Osteoblast (primary cell): ENCODE measurements around the gene TSPAN11. TPM values are rescaled to one million over a fixed set of nuclear protein-coding genes. Genes with fewer than 3 reads are reported as not detected.
A peak's percentile ranks its signal among the peaks of the same experiment; 100 is the strongest.

Experiments
- DNase-seq: peaks from one replicate; pipeline ENCODE4 v3.0.0; 2011; ENCODE audit warnings: low spot score, mixed read lengths; ENCODE audit not compliant: insufficient read length; ENCODE audit errors: missing footprints
- H2AFZ ChIP-seq: 2 replicates; pipeline ENCODE4 v1.6.0; 2011; ENCODE audit warnings: mild to moderate bottlenecking, low read length
- H3K27ac ChIP-seq: 2 replicates; pipeline ENCODE4 v1.5.1; 2011; ENCODE audit warnings: mild to moderate bottlenecking, low read depth, low read length, moderate library complexity
- H3K27me3 ChIP-seq: 2 replicates; pipeline ENCODE4 v1.6.0; 2012; ENCODE audit warnings: mild to moderate bottlenecking, control low read depth, inconsistent platforms, low read length, moderate library complexity; ENCODE audit not compliant: insufficient read depth
- H3K36me3 ChIP-seq: 2 replicates; pipeline ENCODE4 v1.5.1; 2011; ENCODE audit warnings: mild to moderate bottlenecking, low read length, control low read depth, moderate library complexity; ENCODE audit not compliant: insufficient read depth
- H3K4me1 ChIP-seq: 2 replicates; pipeline ENCODE4 v1.5.1; 2011; ENCODE audit warnings: mild to moderate bottlenecking, low read length, control low read depth, moderate library complexity; ENCODE audit not compliant: insufficient read depth
- H3K4me2 ChIP-seq: 2 replicates; pipeline ENCODE4 v1.6.0; 2011; ENCODE audit warnings: mild to moderate bottlenecking, low read length; ENCODE audit not compliant: insufficient read depth
- H3K4me3 ChIP-seq: fragments of 200-600 bp; sonication (generic); 3 replicates; pipeline ENCODE4 v1.5.1; 2012; ENCODE audit warnings: mild to moderate bottlenecking, low read length, inconsistent platforms; ENCODE audit not compliant: insufficient read depth
- H3K79me2 ChIP-seq: 2 replicates; pipeline ENCODE4 v1.6.0; 2012; ENCODE audit warnings: mild to moderate bottlenecking, low read length, control low read depth, inconsistent platforms; ENCODE audit not compliant: insufficient read depth
- H3K9me3 ChIP-seq: 2 replicates; pipeline ENCODE4 v1.5.1; 2011; ENCODE audit warnings: low read depth, low read length, control low read depth
- H4K20me1 ChIP-seq: 2 replicates; pipeline ENCODE4 v1.6.0; 2012; ENCODE audit warnings: mild to moderate bottlenecking, low read length, control low read depth; ENCODE audit not compliant: insufficient read depth
- CTCF ChIP-seq: IDR thresholded peaks from 2 replicates; pipeline ENCODE4 v1.5.1; 2011; ENCODE audit warnings: mild to moderate bottlenecking, low read depth, low read length, moderate library complexity; ENCODE audit errors: extremely low read depth
- total RNA-seq: library from RNA; depleted of rRNA; stranded (reverse); fragments of >200 nt; gene quantifications from 2 replicates; pipeline ENCODE4 v1.2.3, GENCODE V29; 2012

Gene TSPAN11
- total RNA-seq, 1 donor = 5.4 TPM

GRCh38 chr12:30880061-30880460, 46.5 kb upstream of the TSPAN11 start:
- Histone ChIP-seq H3K4me2 (no peak overlapping the region), H4K20me1 (no peaks in the 10 kb centered on the region), H3K4me1 (no peaks in the 10 kb centered on the region), H3K27ac (no peak overlapping the region), H3K79me2 (no peaks in the 10 kb centered on the region), H3K4me3 (no peak overlapping the region), H3K9me3 (no peaks in the 10 kb centered on the region), H3K36me3 (no peaks in the 10 kb centered on the region), H3K27me3 (peaks cover 14% of the 10 kb centered on the region), H2AFZ (peak overlapping the region; percentile 62)
- no peak for DNase-seq
- no peak for TF ChIP-seq CTCF

- Histone ChIP-seq H3K9me3 (no peaks in the 10 kb centered on the region), H3K27ac (no peak overlapping the region), H2AFZ (no peak overlapping the region), H3K4me3 (no peak overlapping the region), H4K20me1 (no peaks in the 10 kb centered on the region), H3K4me2 (no peak overlapping the region), H3K79me2 (no peaks in the 10 kb centered on the region), H3K27me3 (peaks cover 14% of the 10 kb centered on the region), H3K36me3 (no peaks in the 10 kb centered on the region), H3K4me1 (no peaks in the 10 kb centered on the region)
- TF ChIP-seq CTCF = no peak
- no peak for DNase-seq
Observed at GRCh38 chr12:30880813-30881212, 45.7 kb upstream of the TSPAN11 start.

- no peaks in the 10 kb centered on the region for H4K20me1 ChIP-seq
- peaks cover 6% of the 10 kb centered on the region for H3K9me3 ChIP-seq
- no peak for TF ChIP-seq CTCF
- no peak for DNase-seq
- H3K4me1 ChIP-seq = no peaks in the 10 kb centered on the region
- no peak overlapping the region for H3K27ac ChIP-seq
- H3K79me2 ChIP-seq = no peaks in the 10 kb centered on the region
- no peaks in the 10 kb centered on the region for H3K36me3 ChIP-seq
- peaks cover 14% of the 10 kb centered on the region for H3K27me3 ChIP-seq
- no peak overlapping the region for H3K4me3 ChIP-seq
- H2AFZ ChIP-seq = no peak overlapping the region
- no peak overlapping the region for H3K4me2 ChIP-seq
Observed at GRCh38 chr12:30882706-30883105, 43.8 kb upstream of the TSPAN11 start.

GRCh38 chr12:30884799-30885198, 41.7 kb upstream of the TSPAN11 start:
- H3K4me1 ChIP-seq = no peaks in the 10 kb centered on the region
- H3K36me3 ChIP-seq = no peaks in the 10 kb centered on the region
- no peak for TF ChIP-seq CTCF
- H4K20me1 ChIP-seq = no peaks in the 10 kb centered on the region
- H3K27me3 ChIP-seq = peaks cover 4% of the 10 kb centered on the region
- no peak overlapping the region for H3K4me2 ChIP-seq
- no peak for DNase-seq
- no peaks in the 10 kb centered on the region for H3K79me2 ChIP-seq
- no peak overlapping the region for H3K4me3 ChIP-seq
- H3K27ac ChIP-seq = no peak overlapping the region
- H2AFZ ChIP-seq = no peak overlapping the region
- peaks cover 6% of the 10 kb centered on the region for H3K9me3 ChIP-seq
